HG02885 (cell line): Measurements from ENCODE around the gene CES3.
"Not testable (repeated sequence)": the region's sequence is repeated elsewhere in the genome, so short reads cannot be mapped to it uniquely, and the experiment has no call there.

Source experiments
- ATAC-seq: cut with Tn5 transposase; IDR thresholded peaks from one replicate; pipeline ENCODE4 v1.9.1; 2021; ENCODE audit warnings: mild to moderate bottlenecking; ENCODE audit not compliant: unreplicated experiment, poor library complexity

CES3 gene

GRCh38 chr16:66926171-66926947 lies 34.7 kb upstream of the CES3 start:
- ATAC-seq = no peak

GRCh38 chr16:66926961-66927436 lies 34.1 kb upstream of the CES3 start:
- ATAC-seq = no peak

GRCh38 chr16:66927918-66928649 lies 33.0 kb upstream of the CES3 start:
- no peak for ATAC-seq

- ATAC-seq = no peak
These were observed 32.2 kb upstream of the CES3 start for GRCh38 chr16:66928702-66929388.

- ATAC-seq = no peak
These were observed 30.9 kb upstream of the CES3 start for GRCh38 chr16:66930189-66930588.

- no peak for ATAC-seq
These were observed 29.4 kb upstream of the CES3 start for GRCh38 chr16:66931665-66932064.

- no peak for ATAC-seq
These were observed 29.0 kb upstream of the CES3 start for GRCh38 chr16:66932076-66932475.

- ATAC-seq = peak; percentile 2
These were observed 27.3 kb upstream of the CES3 start for GRCh38 chr16:66933776-66934137.

GRCh38 chr16:66934138-66934838 lies 26.8 kb upstream of the CES3 start, which contains the start of gene CIAO2B:
Gene CIAO2B (minus strand): TSS chr16:66934402. CDS start chr16:66934364, 38 bp downstream.
- peak; percentile 81 for ATAC-seq

- not testable (repeated sequence) for ATAC-seq
These were observed 26.2 kb upstream of the CES3 start for GRCh38 chr16:66934839-66935313.

- no peak for ATAC-seq
These were observed 25.6 kb upstream of the CES3 start, which contains the start of gene CES2 for GRCh38 chr16:66935314-66936011. Gene CES2 (plus strand): TSS chr16:66935516. CDS start chr16:66935636, 120 bp downstream.

- no peak for ATAC-seq
These were observed 24.6 kb upstream of the CES3 start for GRCh38 chr16:66936462-66936861.

GRCh38 chr16:66936889-66937554 lies 24.0 kb upstream of the CES3 start:
- ATAC-seq = no peak

GRCh38 chr16:66937725-66938337 lies 23.2 kb upstream of the CES3 start:
- ATAC-seq = no peak

- no peak for ATAC-seq
These were observed 21.7 kb upstream of the CES3 start for GRCh38 chr16:66939366-66939765.

GRCh38 chr16:66940236-66940635 lies 20.8 kb upstream of the CES3 start:
- no peak for ATAC-seq

GRCh38 chr16:66942981-66943380 lies 18.1 kb upstream of the CES3 start:
- ATAC-seq = no peak

GRCh38 chr16:66943426-66944053 lies 17.5 kb upstream of the CES3 start:
- ATAC-seq = no peak
